ENCODE results near the gene ZNF625.
"Not testable (repeated sequence)": the region's sequence is repeated elsewhere in the genome, so short reads cannot be mapped to it uniquely, and the experiment has no call there.

Gene ZNF625

DNA sequence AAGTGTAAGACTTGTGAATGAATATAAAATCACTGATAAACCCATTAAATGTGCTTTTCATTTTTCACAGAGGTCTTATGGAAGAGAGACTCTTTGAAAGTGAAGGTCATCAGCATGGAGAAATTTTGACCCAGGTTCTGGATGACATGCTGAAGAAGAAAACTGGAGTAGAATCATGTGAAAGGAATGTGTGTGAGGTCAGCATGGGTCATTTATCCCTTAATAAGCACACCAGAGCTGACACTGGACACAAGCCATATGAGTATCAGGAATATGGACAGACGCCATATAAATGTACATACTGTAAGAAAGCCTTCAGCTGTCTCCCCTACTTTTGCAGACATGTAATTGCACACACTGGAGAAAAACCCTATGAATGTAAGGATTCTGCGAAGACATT lies 45.4 kb downstream of the ZNF625 start:
- no peak for DNase-seq
- Histone ChIP-seq H3K27me3 (no peaks in the 10 kb centered on the region), H3K4me1 (no peaks in the 10 kb centered on the region), H3K4me3 (ENCODE audit: low read depth, low read length) (no peak overlapping the region), H3K36me3 (no peaks in the 10 kb centered on the region), H3K9me3 (no peaks in the 10 kb centered on the region)
- TF ChIP-seq, protein P1, sequence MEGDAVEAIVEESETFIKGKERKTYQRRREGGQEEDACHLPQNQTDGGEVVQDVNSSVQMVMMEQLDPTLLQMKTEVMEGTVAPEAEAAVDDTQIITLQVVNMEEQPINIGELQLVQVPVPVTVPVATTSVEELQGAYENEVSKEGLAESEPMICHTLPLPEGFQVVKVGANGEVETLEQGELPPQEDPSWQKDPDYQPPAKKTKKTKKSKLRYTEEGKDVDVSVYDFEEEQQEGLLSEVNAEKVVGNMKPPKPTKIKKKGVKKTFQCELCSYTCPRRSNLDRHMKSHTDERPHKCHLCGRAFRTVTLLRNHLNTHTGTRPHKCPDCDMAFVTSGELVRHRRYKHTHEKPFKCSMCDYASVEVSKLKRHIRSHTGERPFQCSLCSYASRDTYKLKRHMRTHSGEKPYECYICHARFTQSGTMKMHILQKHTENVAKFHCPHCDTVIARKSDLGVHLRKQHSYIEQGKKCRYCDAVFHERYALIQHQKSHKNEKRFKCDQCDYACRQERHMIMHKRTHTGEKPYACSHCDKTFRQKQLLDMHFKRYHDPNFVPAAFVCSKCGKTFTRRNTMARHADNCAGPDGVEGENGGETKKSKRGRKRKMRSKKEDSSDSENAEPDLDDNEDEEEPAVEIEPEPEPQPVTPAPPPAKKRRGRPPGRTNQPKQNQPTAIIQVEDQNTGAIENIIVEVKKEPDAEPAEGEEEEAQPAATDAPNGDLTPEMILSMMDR (IDR thresholded peaks at IDR 0.05; ENCODE audit: low read depth, low read length) = no peak

DNA sequence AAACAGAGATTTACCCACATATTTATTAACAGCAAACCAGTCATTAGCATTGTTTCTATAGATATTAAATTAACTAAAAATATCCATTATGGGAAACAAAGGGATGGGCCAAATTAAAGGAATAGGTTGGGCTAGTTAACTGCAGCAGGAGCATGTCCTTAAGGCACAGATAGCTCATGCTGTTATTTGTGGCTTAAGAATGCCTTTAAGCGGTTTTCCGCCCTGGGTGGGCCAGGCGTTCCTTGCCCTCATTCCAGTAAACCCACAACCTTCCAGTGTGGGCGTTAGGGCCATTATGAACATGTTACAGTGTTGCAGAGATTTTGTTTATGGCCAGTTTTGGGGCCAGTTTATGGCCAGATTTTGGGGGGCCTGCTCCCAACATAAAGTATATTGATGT lies 52.6 kb downstream of the ZNF625 start:
- not testable (repeated sequence) for H3K4me1 ChIP-seq; H3K27me3 ChIP-seq; H3K36me3 ChIP-seq; DNase-seq; H3K9me3 ChIP-seq; H3K4me3 ChIP-seq (ENCODE audit: low read depth, low read length)

DNA sequence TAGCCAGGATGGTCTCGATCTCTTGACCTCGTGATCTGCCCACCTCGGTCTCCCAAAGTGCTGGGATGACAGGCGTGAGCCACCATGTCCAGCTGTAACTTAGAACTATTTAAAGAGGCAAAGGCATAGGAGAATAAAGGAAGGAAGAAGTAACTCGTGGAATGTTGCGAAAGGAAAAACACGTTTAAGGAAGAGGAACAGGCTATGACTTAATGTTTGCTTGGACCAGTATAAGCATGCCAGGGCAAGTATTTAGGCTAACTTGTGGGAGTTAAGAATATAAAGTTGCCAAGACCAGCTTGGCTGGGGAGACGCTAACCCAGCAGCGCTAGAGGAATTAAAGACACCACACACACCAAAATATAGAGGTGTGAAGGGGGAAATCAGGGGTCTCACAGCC lies 58.5 kb downstream of the ZNF625 start:
- Histone ChIP-seq H3K4me3 (ENCODE audit: low read depth, low read length) (no peak overlapping the region), H3K4me1 (no peaks in the 10 kb centered on the region), H3K9me3 (no peaks in the 10 kb centered on the region), H3K27me3 (no peaks in the 10 kb centered on the region), H3K36me3 (peaks cover 4% of the 10 kb centered on the region; the same call in 1 of the 2 replicates)
- TF ChIP-seq, protein P1 (IDR thresholded peaks at IDR 0.05; ENCODE audit: low read depth, low read length) = no peak
- DNase-seq = no peak

DNA sequence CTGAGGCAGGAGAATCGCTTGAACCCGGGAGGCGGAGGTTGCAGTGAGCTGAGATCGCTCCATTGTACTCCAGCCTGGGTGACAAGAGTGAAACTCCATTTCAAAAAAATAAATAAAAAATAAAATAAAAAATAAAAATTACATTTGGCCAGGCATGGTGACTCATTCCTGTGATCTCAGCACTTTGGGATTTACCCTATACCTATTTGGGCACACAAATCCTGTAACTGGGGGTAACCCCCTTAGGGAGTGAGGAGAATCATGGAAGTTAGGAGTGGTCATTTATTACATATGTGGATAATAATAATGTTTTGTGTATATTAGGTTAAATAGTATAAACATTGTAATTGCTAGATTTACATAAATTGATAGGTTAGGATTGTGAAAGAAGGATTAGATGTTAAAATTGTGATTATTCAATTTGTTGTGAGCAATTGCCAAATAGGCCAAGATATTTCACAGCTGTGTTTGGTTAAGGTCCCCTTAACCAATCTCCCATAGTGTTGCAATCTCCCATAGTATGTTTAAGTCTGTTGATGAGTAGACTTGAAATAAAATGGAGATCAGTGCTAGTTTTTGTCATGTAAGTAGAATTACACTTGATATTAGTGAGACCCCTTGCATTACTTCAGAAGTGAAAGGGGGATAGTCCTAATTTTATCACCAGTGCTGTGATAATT lies 61.3 kb downstream of the ZNF625 start:
- H3K4me1 ChIP-seq = no peaks in the 10 kb centered on the region
- H3K9me3 ChIP-seq = no peaks in the 10 kb centered on the region; the same call in 1 of the 2 replicates
- H3K36me3 ChIP-seq = peaks cover 4% of the 10 kb centered on the region; the same call in 1 of the 2 replicates
- no peak overlapping the region for H3K4me3 ChIP-seq (ENCODE audit: low read depth, low read length)
- TF ChIP-seq, protein P1 (IDR thresholded peaks at IDR 0.05; ENCODE audit: low read depth, low read length) = no peak
- no peak for DNase-seq
- H3K27me3 ChIP-seq = no peaks in the 10 kb centered on the region

Measured in BE2C (cell line).